ENCODE results near the gene CDK18.
A peak's percentile ranks its signal among the peaks of the same experiment; 100 is the strongest.
"Not testable (repeated sequence)": the region's sequence is repeated elsewhere in the genome, so short reads cannot be mapped to it uniquely, and the experiment has no call there.

Gene CDK18

GRCh38 chr1:205481218-205481617 is 23.3 kb upstream of the CDK18 start:
- no peak for DNase-seq (ENCODE audit: low read depth)

- DNase-seq (ENCODE audit: low read depth): no peak
Measured at GRCh38 chr1:205481629-205482151, 22.8 kb upstream of the CDK18 start.

- DNase-seq (ENCODE audit: low read depth): not testable (repeated sequence)
Measured at GRCh38 chr1:205482587-205482986, 21.9 kb upstream of the CDK18 start.

DNA sequence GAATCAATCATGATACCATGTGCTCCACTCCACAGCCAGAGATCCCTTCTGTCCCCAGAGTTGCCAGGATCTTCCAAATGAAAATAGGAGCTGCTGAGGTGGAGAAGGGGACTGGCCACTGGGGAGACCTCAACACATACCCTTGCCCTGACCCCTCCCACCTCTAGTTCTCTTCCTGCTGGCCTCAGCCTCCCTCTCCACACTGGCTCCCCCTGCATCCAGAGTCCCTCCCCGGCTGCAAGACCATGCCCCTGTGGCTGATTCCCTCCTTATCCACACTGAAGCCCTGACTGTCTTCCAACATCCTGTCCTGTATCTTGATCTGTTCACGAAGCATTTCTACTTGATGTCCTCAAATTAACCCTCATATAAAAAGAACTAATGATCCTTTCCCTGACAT is 21.1 kb upstream of the CDK18 start:
- DNase-seq (ENCODE audit: low read depth): no peak

GRCh38 chr1:205484985-205485967 is 19.2 kb upstream of the CDK18 start:
- DNase-seq (ENCODE audit: low read depth): peak; percentile 35

DNA sequence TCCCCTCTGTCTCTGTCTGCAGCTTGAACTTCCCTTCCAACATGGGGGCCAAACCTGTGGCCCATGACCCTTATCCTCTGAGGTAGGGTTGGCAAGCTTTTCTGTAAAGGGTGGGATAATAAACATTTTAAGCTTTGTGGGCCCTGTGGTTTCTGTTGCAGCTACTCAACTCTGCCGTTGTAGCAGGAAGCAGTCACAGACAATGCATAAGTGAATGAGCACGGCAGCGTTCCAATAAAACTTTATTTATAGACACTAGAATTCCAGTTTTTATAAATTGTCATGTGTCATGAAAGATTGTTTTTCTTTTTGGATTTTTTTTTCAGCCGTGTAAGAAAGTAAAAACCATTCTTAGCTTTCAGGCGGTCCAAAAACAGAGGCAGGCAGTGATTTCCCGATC is 18.2 kb upstream of the CDK18 start:
- no peak for DNase-seq (ENCODE audit: low read depth)

DNA sequence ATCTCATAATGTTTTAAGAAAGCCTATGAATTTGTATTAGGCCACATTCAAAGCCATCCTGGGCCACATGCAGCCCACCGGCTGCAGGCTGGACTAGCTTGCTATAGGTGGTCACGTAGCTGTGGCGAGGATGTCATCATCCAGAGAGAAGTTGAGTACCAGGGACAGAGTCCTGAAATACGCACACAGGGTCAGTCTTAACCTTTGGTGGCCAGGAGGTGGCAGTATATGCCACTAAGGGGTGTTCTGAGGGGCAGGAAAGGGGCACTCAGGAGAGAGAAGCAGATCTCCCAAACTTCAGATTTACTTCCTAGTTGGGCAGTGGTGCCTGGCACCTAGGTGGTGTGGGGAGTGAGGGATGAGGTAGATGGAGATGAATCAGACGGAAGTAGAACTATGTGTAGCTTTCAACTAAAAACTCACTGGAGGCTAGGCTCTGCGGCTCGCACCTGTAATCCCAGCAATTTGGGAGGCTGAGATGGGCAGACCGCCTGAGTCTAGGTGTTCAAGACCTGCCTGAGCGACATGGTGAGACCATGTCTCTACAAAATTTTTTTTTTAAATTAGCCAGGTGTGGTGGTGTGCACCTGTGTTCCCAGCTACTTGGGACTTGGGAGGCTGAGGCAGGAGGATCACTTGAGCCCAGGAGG is 16.3 kb upstream of the CDK18 start:
- no peak for DNase-seq (ENCODE audit: low read depth)

- no peak for DNase-seq (ENCODE audit: low read depth)
Measured at GRCh38 chr1:205491794-205492193, 12.7 kb upstream of the CDK18 start.

DNA sequence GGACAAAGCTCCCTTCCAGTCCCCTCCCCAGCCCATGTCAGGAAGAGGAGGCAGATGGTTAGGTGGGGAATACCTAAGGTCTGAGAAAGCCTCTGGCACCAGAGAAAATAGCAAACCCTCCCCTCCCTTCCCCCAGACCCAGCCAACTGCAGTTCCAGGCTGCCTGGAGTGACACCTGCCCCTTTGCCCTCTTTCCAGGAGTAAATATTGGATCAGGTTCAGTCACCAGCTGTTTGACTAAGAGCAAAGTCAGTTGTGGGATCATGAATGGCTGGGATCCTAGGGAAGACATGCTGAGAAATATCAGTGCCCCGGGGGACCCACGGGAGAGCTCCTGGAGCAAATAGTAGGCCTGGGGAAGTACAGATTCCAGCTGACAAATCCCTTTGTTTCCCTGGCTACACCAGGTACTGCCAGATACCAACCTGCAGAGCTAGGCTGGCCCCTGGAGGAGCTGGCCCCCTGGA is 12.2 kb upstream of the CDK18 start:
- DNase-seq (ENCODE audit: low read depth): no peak

GRCh38 chr1:205492774-205493173 is 11.7 kb upstream of the CDK18 start:
- DNase-seq (ENCODE audit: low read depth): no peak

DNA sequence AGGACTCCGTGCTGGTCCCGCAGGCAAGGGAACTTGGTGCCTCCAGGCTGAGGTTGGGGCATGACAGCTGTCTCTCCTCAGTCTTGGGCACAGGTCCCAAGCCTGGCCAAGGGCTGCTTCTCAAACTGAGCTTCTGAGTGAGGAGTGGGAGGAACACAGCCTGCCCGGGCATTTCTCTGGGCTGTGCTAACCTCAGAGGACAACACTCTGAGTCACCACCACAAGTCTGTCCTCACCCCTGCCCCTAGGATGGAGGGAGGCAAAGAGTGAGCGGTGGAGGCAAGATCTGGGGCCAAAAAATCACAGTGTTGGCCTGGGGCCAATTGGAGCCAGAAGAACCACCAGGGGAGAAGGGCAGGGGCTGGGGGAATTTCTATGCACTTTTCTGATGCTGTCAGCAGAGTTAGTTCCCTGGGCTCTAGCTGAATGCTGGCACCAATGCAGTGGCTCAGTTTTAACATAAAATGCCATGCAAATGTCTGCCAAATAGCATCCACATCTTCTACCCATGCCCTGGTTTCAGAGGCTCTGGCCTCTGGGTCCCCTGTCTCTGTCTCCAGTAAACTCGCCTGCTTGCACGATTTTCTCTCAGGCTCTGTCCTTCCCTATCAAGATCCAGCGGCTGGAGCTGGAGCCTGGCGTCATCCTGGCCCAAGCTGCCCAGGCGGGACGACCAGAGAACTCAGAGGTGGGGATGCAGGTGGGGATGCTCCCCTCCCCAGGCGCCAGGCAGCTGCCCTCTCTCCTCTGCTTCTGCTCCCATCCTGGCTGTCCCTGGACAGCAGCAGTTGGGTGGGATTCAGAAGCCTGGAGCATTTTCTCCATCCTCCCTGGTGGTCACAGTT is 11.0 kb upstream of the CDK18 start:
- DNase-seq (ENCODE audit: low read depth): no peak

DNA sequence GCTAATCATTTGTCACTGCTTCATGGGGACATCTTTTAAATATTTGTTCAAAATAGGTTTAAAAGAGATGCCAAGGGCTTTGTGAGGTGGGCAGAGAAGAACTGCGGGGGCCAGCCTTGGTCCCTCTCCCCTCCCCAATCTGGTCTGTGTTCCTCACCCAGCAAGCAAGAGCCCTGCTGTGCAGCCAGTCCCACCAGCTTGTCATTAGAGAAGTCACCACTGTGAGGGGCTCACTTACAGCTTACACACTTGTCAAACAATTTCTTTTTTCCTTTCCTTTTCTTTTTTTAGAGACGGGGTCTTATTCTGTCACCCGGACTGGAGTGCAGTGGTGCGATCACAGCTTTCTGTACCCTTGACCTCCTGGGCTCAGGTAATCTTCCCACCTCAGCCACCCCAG is 10.4 kb upstream of the CDK18 start:
- no peak for DNase-seq (ENCODE audit: low read depth)

- DNase-seq (ENCODE audit: low read depth): no peak
Measured at GRCh38 chr1:205495237-205495823, 9.1 kb upstream of the CDK18 start.

- no peak for DNase-seq (ENCODE audit: low read depth)
Measured at GRCh38 chr1:205496661-205497060, 7.8 kb upstream of the CDK18 start.

- no peak for DNase-seq (ENCODE audit: low read depth)
Measured at GRCh38 chr1:205497351-205497750, 7.1 kb upstream of the CDK18 start.

GRCh38 chr1:205499789-205500188 is 4.7 kb upstream of the CDK18 start:
- no peak for DNase-seq (ENCODE audit: low read depth)

GRCh38 chr1:205500240-205501233 is 3.9 kb upstream of the CDK18 start:
- no peak for DNase-seq (ENCODE audit: low read depth)

- DNase-seq (ENCODE audit: low read depth): no peak
Measured at GRCh38 chr1:205502111-205502810, 2.2 kb upstream of the CDK18 start.

DNA sequence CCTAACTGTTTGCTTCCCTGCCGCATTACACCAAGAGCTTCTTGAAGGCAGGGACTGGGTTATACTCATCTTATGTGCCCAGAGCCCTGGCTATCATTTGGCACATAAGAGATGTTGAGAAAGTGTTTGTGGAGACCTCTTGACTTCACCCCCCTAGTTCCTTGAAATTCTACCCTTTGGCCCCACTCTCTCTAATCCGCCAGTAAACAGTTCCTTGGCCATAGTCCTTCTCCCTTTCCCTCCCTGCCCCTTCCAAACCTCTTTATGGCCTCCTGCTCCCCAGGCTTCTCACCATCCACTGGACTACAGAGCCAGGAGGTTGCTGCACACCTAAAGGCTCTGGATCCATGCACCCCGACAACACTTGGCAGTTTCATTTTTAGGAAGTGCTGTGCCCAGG is 1.5 kb upstream of the CDK18 start:
- no peak for DNase-seq (ENCODE audit: low read depth)
